ENCODE results near the gene CAPN10.

Gene CAPN10

DNA sequence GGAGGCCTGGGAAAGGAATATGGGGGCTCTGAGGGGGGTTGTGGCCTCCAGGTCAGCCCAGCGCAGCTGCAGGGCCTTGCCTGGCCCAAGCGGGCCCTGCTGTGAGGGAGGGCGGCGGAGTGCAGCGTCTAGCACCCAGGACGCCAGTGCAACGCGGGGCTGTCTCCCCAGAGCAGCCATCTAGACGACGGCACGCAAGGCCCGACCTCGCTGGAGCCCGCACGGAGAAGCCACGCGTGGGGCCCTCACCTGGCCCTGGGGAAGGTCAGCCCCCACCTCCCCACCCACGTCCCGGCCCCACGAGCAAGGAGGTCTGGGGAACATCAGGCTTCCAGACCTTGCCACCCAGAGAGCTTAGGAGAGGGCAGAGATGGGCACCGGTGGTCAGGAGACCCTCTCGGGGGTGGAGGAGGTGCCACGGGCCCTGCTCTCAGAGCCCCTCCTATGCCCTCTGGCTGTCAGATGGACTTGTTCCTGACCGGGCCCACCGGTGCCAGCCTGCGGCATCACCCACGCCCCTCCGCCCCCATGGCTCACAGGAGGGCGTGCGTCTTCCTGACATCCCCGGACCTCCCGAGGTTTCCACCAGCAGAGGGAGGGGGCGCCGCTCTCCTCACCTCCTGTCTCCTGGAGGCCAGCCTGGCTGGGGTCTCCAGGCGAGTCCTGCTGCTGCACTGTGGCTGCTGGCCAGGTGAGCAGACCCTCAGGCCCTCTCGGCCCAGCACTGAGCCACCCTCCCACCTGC is 55.7 kb downstream of the CAPN10 start:
- no peak for FAIRE-seq

DNA sequence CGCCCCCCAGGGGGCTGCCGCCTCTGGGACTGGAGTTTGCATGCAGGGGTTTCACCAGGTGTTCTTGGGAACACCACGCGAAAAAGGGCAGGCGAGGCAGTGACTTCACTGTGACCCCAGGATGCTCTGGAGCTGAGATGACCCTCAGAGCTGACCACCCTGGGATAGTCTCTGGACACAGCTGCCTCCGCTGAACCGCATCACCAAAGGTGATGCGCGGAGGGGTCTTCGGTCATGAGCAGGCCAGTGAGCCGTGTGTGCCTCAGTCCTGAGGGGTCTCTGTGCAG is 56.2 kb downstream of the CAPN10 start:
- FAIRE-seq, result no peak

DNA sequence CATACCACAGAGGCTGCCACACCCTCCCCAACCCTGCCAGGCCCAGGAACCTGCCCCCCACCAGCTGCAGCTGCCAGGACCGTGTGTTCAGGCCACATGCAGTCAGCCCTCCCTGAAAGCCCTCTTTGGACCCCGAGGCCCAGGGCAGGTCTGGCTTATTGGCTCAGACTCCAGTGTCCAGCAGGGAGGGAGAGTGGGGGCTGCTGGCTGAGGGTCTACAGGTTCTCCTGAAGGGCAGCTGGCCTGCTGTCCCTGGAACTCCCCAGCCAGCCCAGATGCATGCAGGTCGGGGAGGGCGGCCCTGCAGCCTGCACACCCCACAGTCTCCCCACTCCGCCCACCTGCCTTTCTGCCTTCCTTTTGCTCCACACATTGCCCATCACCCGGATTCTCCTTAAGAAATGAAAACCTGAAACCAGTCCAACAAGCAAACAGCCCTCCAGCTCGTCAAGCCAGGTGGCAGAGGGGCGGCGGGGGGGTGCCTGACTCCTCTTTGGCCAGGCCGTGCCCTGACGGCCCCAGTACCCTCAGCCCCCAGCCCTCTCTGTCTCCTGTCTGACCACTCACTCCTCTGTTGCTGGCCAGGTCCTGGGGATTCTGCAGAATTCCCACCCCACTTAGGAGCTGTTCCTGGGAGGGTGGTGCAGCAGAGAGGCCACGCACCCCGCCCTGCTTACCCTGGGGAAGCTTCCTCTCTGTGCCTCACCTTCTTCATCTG is 56.7 kb downstream of the CAPN10 start:
- FAIRE-seq, result no peak

DNA sequence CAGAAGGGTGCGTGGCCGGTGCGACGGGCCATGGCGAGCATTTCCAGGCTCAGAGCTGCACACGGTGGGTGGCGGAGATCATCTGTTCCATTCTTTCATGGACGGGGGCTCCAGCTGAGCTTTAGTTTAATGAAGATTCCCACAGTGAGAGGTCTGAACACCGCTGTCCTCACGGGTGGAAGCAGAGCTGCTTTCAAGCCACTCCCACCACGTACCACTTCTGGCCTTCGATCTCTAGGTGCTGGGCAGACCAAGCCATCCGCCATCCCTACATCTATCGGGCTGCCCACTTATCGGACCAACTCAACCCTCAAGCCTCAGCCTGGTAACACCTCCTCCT is 57.2 kb downstream of the CAPN10 start:
- no peak for FAIRE-seq

DNA sequence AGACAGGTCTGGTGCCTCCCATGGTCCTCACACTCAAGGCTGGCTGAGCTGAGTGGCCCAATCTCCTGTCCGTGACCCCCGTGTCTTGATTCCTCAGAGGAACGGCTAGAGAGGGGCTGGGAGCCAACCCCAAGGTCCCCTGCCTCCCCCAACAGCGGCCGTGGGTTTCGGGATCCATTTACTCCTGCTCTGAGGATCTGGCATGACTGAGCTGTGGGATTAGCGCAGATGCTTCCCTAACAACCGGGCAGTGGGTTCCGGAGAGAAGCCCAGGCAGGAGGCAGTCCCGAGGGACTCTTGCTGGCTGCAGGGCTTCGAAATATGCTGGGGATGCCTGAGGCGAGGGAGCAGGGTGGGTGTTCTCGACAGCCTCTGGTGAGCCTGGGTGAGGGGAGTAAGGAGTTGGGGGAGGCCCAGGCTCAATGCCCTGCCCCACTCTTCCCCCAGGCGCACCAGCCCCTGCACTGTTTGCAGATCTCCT is 57.7 kb downstream of the CAPN10 start:
- FAIRE-seq, result no peak

DNA sequence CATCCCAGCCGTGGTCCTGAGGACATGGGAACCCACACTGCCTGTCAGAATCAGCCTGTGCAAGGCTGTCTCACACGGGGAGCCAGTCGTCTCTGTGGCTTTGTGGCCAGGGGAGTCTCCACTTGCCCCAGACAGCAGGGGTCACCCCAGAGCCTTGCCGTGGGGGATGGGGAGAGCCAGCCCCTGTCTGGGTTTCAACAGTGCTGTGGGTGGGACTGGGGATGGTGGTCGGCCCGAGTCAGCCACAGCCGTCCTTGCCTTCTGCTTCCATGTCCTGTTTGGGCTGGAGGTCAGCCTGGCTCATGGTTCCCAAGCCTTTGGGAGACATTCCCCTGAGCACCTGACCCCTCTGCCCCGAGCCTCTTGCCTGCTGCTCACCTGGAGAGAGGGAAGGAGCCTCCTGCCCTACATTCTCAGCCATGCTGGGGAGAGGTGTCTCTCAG is 58.3 kb downstream of the CAPN10 start:
- no peak for FAIRE-seq

DNA sequence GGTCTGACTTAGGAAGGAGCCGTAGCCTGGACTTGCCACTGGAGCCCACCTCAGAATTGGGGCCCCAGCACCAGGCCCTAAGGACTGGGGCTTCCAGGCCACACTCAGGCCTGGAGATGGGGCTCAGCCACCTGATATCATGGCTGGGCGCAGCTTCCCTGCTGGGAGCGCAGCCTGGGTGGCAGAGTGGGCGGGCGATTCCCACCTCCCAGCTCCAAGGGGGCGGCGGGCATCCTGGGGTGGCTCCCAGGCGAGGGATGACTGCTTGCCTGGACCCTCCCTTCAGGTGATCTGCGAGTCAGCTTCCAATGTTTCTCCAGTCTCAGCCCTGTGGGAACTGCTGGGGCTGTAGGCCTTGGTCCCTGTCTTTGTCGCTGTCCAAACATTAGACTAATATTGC is 58.8 kb downstream of the CAPN10 start:
- no peak for FAIRE-seq

DNA sequence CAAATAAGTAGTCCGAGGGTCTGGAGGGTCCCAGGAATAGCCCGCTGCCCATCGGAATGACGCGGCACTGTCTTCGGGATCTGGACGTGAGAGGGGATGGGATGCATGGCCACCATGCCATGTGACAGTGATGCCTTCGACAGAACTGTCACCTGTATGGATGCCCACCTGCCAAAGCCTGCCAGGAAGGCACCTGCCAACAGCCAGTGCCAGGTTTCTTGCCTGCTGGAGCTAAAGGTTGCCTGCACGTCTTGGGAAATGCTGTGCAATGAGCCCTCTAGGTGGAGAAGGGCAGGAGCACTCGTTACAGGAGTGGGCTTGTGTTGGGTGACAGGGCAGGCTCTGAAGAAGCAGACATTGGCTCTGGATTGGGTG is 59.3 kb downstream of the CAPN10 start:
- FAIRE-seq, result no peak

DNA sequence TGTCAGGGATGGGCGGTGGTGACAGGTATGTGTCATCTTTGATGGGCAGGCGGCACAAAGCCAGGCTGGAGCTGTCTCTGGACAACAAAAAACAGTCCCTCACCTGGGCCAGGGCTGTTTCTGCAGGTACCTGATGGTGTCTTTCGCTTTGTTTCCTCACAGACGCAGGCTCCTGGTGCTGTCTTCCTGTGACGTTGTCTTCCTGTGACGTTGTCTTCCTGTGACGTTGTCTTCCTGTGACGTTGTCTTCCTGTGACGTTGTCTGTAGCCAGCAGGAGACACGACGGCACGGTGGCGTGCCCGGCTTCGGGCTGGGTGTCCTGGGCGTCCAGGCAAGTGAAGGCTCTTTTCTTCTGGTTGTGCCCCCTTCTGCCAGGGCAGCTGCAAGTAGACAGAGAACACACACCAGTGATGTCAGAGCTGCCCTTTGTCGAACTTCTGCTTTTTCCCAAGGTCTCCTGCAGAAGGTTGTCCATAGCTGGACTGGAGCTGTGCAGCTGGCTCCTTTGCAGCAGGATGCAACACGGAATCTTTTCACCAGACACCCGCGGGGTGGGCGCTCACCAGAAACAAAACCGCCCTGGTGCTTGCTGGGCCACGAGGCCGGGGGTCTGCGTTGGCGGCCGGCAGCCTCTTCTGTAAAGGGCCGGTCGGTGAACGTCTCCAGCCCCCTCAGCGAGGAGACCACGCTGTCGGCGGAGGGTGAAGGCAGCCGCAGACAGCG is 59.8 kb downstream of the CAPN10 start:
- no peak for FAIRE-seq

DNA sequence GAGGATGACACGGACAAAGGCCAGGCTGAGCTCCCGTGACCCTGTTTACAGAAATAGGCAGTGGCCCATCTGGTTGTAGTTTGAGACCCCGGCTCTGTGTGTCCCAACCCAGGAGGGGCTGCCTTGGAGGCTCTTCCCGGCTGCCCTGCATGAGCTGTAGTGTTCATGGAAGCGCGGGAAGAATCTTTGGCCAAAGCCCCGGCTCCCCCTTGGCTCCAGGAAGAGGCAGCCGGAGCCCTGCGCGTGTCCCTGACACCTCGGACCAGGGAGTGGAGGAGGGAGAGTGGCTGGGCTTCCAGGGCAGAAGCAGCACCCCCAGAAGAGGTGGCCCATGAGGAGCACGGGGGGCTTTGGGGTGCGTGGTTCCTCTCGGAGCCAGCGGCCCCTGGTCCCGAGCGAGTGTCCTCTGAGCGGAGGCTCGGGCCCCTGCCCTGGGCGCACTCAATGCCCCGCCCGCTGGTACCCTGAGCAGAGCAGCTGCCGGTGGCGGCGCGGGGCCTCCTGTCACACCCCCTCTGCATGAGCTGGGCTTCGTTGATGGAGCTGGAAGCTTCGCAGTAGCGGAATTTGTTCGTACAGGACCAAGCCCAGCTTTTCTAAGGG is 60.5 kb downstream of the CAPN10 start:
- FAIRE-seq, result no peak

DNA sequence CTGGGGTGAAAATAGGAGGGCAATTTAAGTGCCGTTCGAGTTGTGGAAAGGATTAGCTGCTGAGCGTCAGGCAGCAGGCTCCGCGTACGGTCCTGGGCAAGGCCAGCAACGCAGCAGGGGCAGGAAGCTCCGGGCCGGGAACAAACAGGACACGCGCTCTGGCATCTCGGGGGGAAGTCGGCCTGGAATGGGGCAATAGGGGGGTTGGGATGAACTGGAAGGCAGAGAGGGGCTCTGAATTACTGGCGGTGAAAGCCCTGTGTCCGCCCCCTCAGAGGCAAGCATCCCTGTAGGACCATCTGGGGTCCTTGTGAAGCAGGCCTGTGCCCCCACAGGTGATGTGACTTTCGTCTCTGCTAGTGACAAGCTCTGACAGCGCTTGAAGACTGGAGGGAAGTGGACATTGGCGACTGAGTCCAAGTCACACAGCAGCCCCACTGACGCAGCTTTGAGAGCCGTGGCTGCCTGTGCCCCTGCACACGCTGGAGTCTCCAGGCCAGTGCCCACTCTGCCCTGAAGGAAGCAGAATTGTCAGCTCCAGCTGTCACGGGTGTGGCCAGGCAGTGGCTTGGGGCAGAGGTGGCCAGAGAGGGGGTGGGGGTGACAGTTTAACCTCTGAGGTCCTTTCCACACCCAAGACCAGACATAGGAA is 61.1 kb downstream of the CAPN10 start:
- FAIRE-seq, result no peak

DNA sequence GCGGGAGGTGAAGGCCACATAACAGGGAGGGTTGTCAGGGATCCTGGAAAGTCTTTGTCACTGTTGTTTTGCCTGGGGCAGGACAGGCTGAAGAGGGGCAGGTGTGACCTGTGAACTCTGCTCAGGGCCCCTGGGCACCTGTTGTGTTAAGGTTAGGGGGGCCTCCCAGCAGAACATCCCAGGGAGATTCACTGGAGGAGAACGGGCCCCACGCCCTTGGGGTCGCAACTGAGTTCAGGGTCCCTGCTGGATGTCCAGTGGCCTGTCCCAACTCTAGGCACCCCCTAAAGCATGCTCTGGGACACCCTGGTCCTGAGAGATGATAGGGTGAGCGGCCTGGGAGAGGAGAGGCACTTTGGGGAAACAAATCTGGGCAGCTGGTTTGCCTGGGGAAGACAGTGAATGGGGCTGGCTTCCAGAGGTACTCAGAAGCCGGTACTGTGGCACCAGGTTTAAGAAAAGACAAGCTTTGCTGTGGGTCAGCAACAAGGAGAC is 61.7 kb downstream of the CAPN10 start:
- FAIRE-seq, result no peak
